AG09309 (cell line): ENCODE data around the gene TNNT1.
A peak's percentile ranks its signal among the peaks of the same experiment; 100 is the strongest.

ENCODE experiments used
- DNase-seq: peaks from one replicate; pipeline ENCODE4 v3.0.0-alpha.2; 2010; ENCODE audit warnings: low read depth
- H3K4me3 ChIP-seq: 2 replicates; pipeline ENCODE4 v1.5.1; 2011; ENCODE audit warnings: mild to moderate bottlenecking, low read depth, low read length, moderate library complexity; ENCODE audit not compliant: control insufficient read depth
- TF ChIP-seq, protein P1 (sequence below): IDR thresholded peaks from 2 replicates; pipeline ENCODE4 v1.5.1; 2011; ENCODE audit warnings: mild to moderate bottlenecking, low read depth, low read length, inconsistent platforms; ENCODE audit not compliant: insufficient read depth, control insufficient read depth; ENCODE audit errors: missing control alignments

TNNT1 gene

DNA sequence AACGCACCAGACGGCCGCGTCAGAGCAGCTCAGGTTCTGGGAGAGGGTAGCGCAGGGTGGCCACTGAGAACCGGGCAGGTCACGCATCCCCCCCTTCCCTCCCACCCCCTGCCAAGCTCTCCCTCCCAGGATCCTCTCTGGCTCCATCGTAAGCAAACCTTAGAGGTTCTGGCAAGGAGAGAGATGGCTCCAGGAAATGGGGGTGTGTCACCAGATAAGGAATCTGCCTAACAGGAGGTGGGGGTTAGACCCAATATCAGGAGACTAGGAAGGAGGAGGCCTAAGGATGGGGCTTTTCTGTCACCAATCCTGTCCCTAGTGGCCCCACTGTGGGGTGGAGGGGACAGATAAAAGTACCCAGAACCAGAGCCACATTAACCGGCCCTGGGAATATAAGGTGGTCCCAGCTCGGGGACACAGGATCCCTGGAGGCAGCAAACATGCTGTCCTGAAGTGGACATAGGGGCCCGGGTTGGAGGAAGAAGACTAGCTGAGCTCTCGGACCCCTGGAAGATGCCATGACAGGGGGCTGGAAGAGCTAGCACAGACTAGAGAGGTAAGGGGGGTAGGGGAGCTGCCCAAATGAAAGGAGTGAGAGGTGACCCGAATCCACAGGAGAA, 33.5 kb downstream of the TNNT1 start:
- H3K4me3 ChIP-seq, result peak overlapping the region; percentile 98
- no peak for DNase-seq
- TF ChIP-seq, protein P1, sequence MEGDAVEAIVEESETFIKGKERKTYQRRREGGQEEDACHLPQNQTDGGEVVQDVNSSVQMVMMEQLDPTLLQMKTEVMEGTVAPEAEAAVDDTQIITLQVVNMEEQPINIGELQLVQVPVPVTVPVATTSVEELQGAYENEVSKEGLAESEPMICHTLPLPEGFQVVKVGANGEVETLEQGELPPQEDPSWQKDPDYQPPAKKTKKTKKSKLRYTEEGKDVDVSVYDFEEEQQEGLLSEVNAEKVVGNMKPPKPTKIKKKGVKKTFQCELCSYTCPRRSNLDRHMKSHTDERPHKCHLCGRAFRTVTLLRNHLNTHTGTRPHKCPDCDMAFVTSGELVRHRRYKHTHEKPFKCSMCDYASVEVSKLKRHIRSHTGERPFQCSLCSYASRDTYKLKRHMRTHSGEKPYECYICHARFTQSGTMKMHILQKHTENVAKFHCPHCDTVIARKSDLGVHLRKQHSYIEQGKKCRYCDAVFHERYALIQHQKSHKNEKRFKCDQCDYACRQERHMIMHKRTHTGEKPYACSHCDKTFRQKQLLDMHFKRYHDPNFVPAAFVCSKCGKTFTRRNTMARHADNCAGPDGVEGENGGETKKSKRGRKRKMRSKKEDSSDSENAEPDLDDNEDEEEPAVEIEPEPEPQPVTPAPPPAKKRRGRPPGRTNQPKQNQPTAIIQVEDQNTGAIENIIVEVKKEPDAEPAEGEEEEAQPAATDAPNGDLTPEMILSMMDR, result no peak

DNA sequence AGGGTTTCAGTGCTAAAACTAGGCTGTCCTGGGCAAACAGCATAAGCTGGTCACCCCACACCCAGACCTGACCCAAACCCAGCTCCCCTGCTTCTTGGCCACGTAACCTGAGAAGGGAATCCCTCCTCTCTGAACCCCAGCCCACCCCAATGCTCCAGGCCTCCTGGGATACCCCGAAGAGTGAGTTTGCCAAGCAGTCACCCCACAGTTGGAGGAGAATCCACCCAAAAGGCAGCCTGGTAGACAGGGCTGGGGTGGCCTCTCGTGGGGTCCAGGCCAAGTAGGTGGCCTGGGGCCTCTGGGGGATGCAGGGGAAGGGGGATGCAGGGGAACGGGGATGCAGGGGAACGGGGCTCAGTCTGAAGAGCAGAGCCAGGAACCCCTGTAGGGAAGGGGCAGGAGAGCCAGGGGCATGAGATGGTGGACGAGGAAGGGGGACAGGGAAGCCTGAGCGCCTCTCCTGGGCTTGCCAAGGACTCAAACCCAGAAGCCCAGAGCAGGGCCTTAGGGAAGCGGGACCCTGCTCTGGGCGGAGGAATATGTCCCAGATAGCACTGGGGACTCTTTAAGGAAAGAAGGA, 34.4 kb downstream of the TNNT1 start:
- DNase-seq, result no peak
- TF ChIP-seq, protein P1, result no peak
- H3K4me3 ChIP-seq, result no peak overlapping the region

DNA sequence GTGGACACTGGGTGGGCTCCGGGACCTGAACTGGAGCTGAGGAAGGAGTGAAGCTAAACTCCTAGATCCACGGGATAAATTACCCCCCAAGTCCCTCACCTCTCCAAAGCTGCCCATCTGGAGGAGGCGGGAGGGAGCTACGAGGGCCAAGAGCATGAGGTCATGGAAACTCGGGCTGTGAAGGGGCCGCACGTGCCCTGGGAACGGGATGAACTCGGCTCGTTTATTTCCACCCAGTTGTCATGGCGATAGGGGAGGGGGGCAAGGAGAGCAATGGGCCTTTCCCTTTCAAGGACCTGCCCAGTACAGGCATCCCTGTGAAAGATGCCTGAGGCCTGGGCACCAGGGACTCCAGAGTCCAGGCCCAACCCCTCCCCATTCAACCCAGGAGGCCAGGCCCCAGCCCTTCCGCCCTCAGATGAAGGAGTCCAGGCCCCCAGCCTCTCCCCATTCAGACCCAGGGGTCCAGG, 35.4 kb downstream of the TNNT1 start:
- TF ChIP-seq, protein P1, result no peak

DNA sequence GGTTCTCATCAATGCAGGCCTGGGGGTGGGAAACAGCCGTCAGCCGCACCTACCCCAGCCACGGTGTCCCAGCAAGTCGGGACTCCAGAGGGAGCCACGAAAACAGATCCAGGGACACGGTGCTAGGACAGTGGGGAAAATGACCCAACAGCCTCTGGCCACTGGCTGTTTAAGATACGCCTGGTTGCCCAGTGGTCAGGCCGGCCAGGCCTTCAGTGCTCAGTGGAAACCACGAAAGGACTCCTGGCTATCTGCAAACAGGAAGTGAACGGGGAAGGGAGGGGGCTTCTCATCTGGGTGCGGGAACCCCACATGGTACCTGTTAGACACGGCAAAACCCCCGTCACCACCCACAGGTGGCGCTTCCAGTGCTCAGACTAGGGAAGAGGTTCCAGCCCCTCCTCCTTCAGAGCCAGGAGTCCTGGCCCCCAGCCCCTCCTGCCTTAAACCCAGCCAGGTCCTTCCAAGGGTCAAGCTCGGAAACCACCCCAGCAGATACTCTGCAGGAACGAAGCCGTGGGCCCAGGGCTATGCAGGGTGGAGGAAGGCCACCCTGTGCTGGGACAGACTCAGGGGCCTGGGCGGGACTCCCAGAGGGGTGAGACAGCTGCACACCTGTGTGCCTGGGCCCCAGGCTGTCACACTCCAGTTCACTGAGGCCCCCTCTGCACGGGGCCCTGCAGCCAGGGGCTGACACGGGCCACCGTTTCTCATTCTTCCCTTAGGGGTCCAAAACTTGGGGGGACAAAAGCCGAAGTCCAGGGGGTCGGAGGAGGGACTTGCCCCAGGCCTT, 36.0 kb downstream of the TNNT1 start:
- H3K4me3 ChIP-seq, result no peak overlapping the region
- no peak for DNase-seq
- TF ChIP-seq, protein P1, result no peak

More for the DNA sequence above, 35.4 kb downstream of the TNNT1 start:
- peak; percentile 31 for DNase-seq
- no peak overlapping the region for H3K4me3 ChIP-seq

DNA sequence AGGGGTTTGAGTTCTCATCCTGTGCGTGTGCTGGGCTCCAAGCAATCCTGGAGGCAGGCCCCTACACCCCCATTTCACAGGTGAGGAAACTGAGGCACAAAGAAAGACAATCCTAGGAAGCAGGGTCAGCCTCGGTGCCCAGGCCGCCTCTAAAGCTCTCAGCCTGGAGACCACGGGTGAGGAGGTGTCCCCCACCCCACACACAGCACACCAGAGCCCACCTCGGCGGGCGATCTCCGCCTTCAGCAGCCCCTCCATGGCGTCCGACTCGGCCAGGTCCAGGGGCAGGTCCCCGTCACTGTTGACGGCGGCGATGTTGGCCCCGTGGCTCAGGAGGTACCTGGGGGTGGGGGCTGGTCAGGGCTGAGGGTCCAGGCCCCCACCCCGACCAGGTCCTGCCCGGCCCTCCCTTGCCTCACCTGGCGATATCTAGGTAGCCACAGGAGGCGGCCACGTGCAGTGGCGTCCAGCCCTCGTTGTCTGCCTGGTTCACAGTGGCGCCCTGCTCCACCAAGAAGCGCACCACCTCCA, 36.7 kb downstream of the TNNT1 start:
- DNase-seq, result no peak
- TF ChIP-seq, protein P1, result no peak
- no peak overlapping the region for H3K4me3 ChIP-seq

DNA sequence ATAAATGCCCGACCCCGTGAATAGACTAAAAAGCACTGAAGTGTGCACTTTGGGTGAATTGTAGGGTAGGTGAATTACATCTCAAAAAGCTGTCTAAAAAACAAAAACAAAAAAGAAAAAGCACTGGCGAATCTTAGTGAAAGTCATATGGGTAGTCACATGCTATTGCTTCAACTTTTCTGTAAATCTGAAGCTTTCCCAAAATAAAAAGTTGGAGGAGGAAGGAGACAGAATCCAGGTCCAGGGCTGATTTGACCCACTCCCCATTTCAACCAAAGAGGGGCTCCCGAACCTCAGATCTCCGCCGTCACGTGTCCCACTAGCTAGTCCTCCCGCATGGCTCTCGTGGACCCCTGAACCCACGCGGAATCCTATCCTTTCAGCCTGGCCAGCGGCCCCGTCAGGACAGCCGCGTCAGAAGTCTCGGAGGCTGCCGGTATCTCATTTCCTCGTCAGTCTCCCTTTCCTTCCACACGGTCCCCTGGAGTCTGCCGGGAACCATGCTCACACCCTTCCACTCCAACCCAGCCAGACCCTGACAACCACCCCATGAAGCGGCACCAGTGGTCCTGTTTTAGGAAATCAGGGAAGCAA, 37.7 kb downstream of the TNNT1 start:
- no peak overlapping the region for H3K4me3 ChIP-seq
- TF ChIP-seq, protein P1, result no peak
- DNase-seq, result no peak
